Urinary bladder (tissue), 4 donors: Measurements from ENCODE around the gene TNFRSF14. TPM values are rescaled to one million over a fixed set of nuclear protein-coding genes. Genes with fewer than 3 reads are reported as not detected.

Source experiments
- DNase-seq: peaks from one replicate; pipeline ENCODE4 v3.0.0-alpha.2; 2015; ENCODE audit errors: extremely low spot score
- H3K27ac ChIP-seq: one replicate; pipeline ENCODE4 v1.5.1; 2013; ENCODE audit warnings: low read depth, mild to moderate bottlenecking, moderate library complexity
- H3K36me3 ChIP-seq: one replicate; pipeline ENCODE4 v1.6.1; 2013; ENCODE audit warnings: mild to moderate bottlenecking, moderate library complexity; ENCODE audit not compliant: insufficient read depth
- H3K4me1 ChIP-seq: one replicate; pipeline ENCODE4 v1.6.1; 2013; ENCODE audit warnings: mild to moderate bottlenecking, moderate library complexity; ENCODE audit not compliant: insufficient read depth
- H3K4me3 ChIP-seq: one replicate; pipeline ENCODE4 v1.5.1; 2013; ENCODE audit warnings: low read depth, low read length
- WGBS: extraction: QIAGEN DNeasy Blood & Tissue Kit; methylation state at CpG from one replicate; pipeline ENCODE4 v1.1.7; 2013; 5-methylcytosine and 5-hydroxymethylcytosine counted together
- polyA plus RNA-seq: library from polyadenylated mRNA; stranded (reverse); fragments of 200-250 nt; gene quantifications from one replicate; pipeline ENCODE4 v1.2.3, GENCODE V29; 2013
- total RNA-seq: library from RNA; depleted of rRNA; stranded (reverse); fragments of >200 nt; gene quantifications from one replicate; pipeline ENCODE4 v1.2.3, GENCODE V29; 2014
- donor health status: healthy with polysubstance abuse.
- donor health status: healthy.

The TNFRSF14 gene
- total RNA-seq = 19.2 TPM
- 75.5 TPM for polyA plus RNA-seq

DNA sequence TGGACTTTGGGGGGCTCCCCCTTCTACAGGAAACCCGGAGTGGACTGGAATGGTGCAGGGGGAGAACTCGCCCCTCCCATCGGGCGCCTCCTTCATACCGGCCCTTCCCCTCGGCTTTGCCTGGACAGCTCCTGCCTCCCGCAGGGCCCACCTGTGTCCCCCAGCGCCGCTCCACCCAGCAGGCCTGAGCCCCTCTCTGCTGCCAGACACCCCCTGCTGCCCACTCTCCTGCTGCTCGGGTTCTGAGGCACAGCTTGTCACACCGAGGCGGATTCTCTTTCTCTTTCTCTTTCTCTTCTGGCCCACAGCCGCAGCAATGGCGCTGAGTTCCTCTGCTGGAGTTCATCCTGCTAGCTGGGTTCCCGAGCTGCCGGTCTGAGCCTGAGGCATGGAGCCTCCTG, at the start of gene TNFRSF14:
TSS of gene TNFRSF14 (plus strand) at position 95 of the 401 bp plus-strand sequence. CDS start at position 389, 294 bp downstream.
- H3K4me3 ChIP-seq = peak within 1 kb of the TSS; percentile 57
- H3K4me1 ChIP-seq = no peaks in the 10 kb centered on the region
- 3% methylated on average over 16 of the region's 16 CpGs for WGBS
- peak within 1 kb of the TSS; percentile 94 for H3K27ac ChIP-seq
- H3K36me3 ChIP-seq = no peaks in the 10 kb centered on the region
- no peak for DNase-seq

DNA sequence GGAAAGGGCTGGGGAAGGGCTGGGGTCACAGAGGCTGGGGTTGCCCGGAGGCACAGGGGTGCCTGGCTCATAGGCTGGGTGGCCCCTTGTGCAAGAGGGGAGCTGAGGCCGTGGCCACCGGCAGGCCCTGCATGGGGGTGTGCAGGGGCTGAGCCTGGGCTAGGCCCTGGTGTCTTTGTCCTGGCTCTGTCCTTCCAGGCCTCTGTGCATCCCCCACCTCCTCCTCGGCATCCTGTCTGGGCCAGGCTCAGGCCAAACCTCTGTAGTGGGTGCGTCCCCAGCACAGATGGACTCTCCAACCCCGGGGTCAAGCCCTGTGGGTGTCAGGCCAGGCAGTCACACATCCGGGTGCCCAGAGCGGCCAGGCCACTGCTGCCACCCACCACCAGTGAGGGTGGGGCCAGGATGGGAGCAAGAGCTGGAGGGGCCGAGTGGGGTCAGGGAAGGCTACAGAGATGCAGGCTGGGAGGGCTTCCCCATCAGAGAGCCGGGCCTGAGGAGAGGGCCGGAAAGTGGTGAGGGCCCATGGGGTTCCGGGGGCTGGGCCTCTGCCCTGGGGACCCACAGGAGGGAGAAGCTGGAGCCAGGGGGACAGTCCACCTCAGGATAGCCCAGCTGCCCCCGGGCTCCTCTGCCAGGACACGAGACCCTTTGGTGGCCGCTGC, 49.1 kb upstream of the TNFRSF14 start:
- Histone ChIP-seq H3K4me1 (no peaks in the 10 kb centered on the region), H3K27ac (no peak overlapping the region), H3K4me3 (no peak overlapping the region), H3K36me3 (peaks cover 17% of the 10 kb centered on the region)
- 53% methylated on average over 15 of the region's 15 CpGs for WGBS
- no peak for DNase-seq

DNA sequence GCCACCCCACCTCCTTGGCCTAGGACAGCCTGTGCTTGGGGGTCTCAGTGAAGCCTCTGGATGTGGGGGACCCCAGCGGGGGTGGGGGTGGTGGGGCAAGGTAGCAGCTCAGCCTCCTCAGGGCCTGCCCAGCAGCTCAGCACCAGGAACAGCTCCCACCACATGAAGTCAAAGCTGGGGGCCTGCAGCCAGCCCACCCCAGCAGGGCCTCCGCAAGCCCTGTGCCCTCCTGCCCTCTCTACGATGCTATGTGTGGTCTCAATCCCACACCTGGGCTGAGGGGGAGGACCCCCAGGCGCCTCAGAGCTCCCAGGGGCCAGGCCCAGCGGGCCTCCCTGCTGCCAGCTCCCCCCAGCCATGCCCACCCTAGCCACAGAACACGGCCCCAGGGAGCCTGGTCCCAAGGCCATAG, 48.4 kb upstream of the TNFRSF14 start:
- peaks cover 17% of the 10 kb centered on the region for H3K36me3 ChIP-seq
- no peak for DNase-seq
- WGBS = 84% methylated on average over 6 of the region's 6 CpGs

DNA sequence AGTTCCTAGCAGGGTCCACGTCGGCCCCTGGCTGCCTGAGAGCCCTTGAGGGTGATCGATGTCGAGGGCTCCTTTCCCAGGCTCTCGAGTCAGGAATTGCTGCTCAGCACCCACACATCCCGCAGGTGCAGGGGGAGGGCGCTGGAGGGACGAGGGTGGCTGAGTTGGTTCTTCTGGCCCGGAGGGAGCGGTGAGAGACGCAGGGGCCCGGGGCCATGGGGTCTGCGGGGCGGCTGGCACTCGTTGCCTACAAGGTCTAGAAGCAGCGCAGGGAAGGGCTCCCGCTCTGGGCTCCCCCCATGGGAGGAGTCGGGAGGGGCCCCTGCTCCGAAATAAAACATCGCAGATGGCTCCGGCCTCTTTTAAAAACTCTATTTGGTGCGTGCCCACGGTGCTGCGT, 48.0 kb upstream of the TNFRSF14 start:
- peaks cover 17% of the 10 kb centered on the region for H3K36me3 ChIP-seq
- H3K4me1 ChIP-seq = no peaks in the 10 kb centered on the region
- 87% methylated on average over 24 of the region's 24 CpGs for WGBS
- H3K4me3 ChIP-seq = no peak overlapping the region
- no peak for DNase-seq
- no peak overlapping the region for H3K27ac ChIP-seq

More for the DNA sequence above, 48.4 kb upstream of the TNFRSF14 start:
- Histone ChIP-seq H3K4me3 (no peak overlapping the region), H3K27ac (no peak overlapping the region), H3K4me1 (no peaks in the 10 kb centered on the region)

DNA sequence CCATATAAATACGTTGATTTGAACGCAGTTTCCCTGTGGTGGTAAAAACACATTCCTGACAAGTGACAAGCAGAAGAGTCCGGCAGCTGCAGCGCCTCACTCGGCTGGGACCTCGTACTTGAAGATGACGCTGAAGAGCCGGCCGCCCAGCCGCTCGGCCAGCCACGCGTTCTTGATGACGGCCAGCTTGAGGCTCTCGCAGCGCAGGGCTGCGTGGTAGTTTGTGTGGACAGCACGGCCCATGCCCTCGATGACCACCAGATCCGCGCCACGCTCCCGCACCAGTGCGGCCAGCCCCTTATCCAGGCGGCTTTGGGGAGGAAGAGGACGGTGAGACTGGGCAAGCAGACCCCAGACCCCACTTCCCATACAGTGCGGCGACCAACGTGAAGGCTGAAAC, 47.4 kb upstream of the TNFRSF14 start:
- Histone ChIP-seq H3K27ac (no peak overlapping the region), H3K36me3 (peaks cover 17% of the 10 kb centered on the region), H3K4me3 (no peak overlapping the region), H3K4me1 (no peaks in the 10 kb centered on the region)
- DNase-seq = no peak
- WGBS = 92% methylated on average over 29 of the region's 29 CpGs

DNA sequence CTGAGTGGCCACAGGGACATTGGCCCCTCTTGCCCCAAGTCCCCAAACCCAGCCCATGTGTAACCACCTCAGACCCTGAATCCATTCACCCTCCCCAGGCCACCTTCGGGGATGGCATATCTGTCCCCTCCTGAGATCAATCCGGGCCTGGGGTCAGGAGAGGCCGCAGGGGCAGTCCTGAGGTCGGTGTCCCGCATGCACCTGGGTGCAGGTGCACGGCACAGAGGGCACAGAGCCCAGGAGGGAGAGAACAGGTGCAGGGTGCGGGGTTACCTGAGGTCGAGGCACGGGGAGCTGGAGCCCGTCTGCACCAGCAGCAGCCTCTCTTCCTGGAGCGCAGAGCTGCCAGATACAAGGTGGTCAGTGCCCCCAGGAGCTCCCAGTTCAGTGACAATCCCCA, 46.6 kb upstream of the TNFRSF14 start:
- Histone ChIP-seq H3K4me1 (no peaks in the 10 kb centered on the region), H3K36me3 (peaks cover 17% of the 10 kb centered on the region), H3K27ac (no peak overlapping the region), H3K4me3 (no peak overlapping the region)
- DNase-seq = no peak
- 92% methylated on average over 11 of the region's 11 CpGs for WGBS

DNA sequence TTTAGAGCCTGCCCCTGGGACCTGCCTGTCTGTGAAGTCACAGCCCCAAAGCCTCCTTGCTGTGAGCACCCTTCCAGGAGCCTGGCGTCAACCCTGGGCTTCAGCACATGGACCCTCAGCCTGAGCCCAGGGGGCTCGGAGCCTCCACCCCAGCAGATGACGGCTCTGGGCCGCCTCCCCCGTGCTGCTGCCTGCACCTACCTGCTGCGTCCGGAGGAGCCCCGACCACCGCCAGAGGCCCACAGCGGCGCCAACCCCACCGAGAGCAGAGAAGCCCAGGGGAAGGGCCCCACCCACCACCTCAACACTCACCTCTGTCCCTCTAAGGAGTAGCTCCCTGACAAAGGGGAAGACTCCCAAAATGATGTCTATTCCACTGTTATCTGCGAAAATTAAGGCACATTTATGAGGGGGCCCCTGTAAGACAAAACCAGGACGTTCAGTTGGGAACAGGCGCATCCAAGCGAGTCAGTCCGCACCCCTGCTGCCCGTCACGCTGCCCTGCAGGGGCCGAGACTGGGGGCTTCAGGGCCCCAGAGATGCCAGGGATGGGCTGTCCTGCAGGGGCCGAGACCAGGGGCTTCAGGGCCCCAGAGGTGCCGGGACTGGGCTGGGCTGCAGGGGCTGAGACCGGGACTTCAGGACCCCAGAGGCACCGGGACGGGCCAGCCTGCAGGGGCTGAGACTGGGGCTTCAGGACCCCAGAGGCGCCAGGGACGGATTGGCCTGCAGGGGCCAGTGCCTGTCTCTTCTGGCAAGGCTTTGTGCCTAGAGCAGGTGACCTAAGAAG, 45.6 kb upstream of the TNFRSF14 start:
- no peak for DNase-seq
- Histone ChIP-seq H3K4me3 (no peak overlapping the region), H3K27ac (no peak overlapping the region), H3K36me3 (peaks cover 17% of the 10 kb centered on the region), H3K4me1 (no peaks in the 10 kb centered on the region)
- WGBS = 92% methylated on average over 27 of the region's 27 CpGs

DNA sequence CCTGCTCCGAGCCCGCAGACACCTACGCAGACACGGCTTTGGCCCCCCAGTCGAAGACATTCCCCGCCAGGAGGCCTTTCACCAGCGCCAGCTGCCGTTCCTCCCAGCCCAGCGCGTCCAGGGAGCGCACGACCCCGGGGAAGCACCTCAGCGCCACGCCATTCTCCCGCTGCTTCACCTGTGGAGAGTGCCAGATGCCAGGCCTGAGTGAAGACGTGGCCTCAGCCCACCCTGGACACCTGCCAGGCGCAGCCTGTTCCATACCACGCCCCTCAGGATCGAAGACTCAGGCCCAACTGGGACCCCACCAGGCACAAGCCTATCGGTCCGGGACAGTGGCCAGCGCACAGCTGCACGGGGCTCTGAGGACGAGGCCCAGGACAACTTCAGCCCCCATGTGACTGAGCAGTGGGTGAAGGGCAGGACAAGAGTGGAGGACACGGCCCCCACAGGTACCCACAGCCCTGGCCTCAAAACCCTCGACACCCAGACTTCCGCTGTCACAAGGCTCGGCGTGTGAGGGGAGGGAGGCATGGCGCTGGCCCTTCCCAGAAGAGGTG, 43.2 kb upstream of the TNFRSF14 start:
- H3K4me3 ChIP-seq = no peak overlapping the region
- 91% methylated on average over 31 of the region's 31 CpGs for WGBS
- no peak for DNase-seq
- peaks cover 24% of the 10 kb centered on the region for H3K36me3 ChIP-seq
- no peak overlapping the region for H3K27ac ChIP-seq
- H3K4me1 ChIP-seq = no peaks in the 10 kb centered on the region

DNA sequence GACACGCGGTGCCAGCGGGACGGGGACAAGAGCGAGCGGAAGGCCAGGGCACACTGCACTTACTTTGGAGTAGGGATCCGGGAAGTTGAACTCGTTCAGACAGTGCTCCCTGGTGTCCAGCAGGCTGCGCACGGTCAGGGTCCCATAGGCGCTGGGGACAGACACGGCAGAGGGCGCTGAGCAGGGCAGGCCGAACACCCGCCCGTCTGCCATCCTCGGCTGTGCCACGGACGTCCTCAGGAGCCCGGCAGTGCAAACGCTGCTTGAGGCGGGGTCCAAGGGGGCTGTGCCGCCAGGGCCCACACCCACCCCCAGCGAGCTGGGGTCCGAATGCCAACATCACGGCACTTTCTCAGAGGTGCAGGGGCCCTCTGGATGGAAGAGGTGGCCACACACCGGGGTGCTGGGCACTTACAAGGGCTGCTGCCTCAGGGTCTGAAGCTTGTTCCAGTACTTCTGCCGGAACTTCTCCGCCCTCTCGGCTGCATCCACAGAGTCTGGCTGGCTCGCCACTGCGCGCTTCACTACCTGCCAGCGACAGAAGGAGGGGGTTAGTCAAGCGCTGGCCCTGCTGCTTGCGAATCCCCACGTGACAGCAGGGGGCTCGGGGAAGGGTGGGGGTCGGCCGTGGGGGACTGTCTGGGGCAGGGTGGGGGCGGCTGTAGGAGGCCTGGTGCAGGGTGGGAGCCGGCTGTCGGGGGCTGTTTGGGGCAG, 42.1 kb upstream of the TNFRSF14 start:
- H3K4me1 ChIP-seq = no peaks in the 10 kb centered on the region
- no peak overlapping the region for H3K27ac ChIP-seq
- H3K4me3 ChIP-seq = no peak overlapping the region
- 93% methylated on average over 43 of the region's 43 CpGs for WGBS
- DNase-seq = no peak
- peaks cover 24% of the 10 kb centered on the region for H3K36me3 ChIP-seq

DNA sequence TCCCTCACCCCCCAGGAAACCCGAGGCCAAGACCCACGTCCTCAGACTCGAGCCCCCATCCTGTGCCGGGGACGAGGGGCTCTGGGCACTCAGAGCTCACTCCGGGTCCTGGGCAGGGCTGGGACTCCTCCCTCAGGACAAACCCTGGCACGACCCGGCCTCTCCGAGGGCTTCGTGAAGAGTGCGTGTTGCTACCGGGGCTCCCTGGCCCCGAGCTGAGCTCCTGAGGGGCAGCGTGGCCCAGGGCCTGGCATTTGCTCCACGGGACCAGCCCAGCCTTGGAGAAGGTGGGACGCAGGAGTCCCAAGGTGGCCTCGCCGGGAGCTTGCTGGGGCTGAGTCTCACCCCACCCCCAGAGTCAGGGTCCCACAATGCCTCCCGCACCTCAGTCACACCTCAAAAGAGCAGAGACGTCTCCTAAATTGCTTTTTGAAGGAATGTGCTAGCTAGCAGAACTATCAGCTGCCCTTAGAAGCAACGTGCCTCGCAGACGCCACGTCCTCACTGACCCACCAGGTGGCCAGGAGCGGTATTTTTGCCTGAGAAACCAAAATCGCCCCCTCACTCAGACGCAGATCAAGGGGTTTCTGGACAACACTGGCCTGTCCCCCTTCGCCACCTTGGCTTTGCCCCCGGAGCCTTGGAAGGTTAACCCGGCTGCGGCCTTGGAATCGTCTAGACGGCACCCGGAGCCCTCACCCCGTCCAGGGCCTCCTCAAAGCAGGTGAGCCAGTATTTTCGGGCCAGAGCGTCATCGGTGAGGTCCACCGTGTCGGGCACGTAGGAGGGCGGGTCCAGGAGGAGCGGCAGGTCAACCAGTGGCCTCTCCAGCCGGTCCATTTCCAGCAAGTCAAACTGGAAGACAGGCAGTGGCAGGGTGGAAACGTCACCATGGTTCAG, 41.1 kb upstream of the TNFRSF14 start:
- WGBS = 91% methylated on average over 45 of the region's 45 CpGs
- peaks cover 25% of the 10 kb centered on the region for H3K36me3 ChIP-seq

DNA sequence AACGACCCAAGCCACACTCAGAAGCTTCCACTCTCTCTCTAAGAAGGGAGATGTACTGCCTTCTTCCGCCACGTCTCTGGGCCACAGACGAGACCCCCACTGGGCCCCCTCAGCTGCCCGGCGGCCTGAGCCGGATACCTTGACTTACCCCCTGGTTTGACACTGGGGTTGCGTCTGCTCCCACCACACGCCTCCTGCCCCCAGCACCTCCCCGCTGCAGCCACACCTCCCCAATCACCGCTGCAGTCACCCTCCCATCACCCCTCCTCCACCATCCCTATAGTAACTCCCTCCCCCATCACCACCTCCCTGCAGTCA, 40.4 kb upstream of the TNFRSF14 start:
- 90% methylated on average over 11 of the region's 11 CpGs for WGBS

More for the DNA sequence above, 41.1 kb upstream of the TNFRSF14 start:
- Histone ChIP-seq H3K27ac (no peak overlapping the region), H3K4me3 (no peak overlapping the region), H3K4me1 (no peaks in the 10 kb centered on the region)
- no peak for DNase-seq

DNA sequence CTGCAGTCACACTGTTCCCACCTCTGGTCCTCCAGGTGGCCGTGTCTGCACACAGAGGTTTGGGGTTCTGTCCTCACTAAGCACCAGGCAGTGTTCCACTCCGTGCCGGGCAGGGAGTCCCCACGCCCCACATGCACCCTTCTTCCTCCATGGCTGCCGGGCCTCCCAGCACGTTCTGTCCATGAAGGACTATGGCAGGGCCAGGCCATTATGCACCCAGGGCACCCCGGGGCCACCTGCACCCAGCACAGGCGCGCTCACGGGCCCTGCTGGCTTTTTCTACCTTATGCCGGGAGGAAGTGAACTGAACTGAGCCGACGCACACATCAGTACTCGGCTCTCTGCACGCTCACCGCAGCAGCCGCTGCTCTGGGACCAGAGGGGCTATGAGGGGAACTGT, 40.0 kb upstream of the TNFRSF14 start:
- Histone ChIP-seq H3K27ac (no peak overlapping the region), H3K4me3 (no peak overlapping the region), H3K4me1 (no peaks in the 10 kb centered on the region), H3K36me3 (peaks cover 18% of the 10 kb centered on the region)
- WGBS = 92% methylated on average over 17 of the region's 17 CpGs
- no peak for DNase-seq

More for the DNA sequence above, 40.4 kb upstream of the TNFRSF14 start:
- H3K36me3 ChIP-seq = peaks cover 22% of the 10 kb centered on the region
- no peak for DNase-seq
- no peak overlapping the region for H3K4me3 ChIP-seq
- H3K27ac ChIP-seq = no peak overlapping the region
- H3K4me1 ChIP-seq = no peaks in the 10 kb centered on the region

DNA sequence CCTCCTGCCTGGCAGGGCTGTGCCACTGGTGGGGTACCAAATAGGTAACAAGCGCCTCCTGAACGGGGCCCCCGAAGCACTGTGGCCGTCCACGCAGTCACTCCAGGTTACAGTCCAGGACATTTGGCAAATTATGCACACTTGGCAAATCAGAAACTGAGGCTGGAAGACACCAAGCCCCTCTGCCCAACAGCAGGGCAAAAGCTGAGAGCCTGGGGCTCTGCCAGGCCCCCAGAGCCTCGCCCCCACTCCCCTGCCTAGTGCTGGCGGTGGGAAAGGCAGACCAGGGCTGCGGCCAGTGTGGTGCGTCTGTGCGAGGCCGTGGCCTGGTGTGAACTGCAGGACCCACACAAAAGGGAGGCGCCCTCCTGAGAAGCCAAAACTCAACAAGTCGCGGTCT, 39.2 kb upstream of the TNFRSF14 start:
- Histone ChIP-seq H3K4me3 (no peak overlapping the region), H3K36me3 (peaks cover 11% of the 10 kb centered on the region), H3K27ac (no peak overlapping the region), H3K4me1 (no peaks in the 10 kb centered on the region)
- DNase-seq = no peak
- 96% methylated on average over 14 of the region's 14 CpGs for WGBS
